HUES48 (cell line): ENCODE results near the gene SPIB.

Experiments used
- H3K27ac ChIP-seq: one replicate; pipeline ENCODE4 v1.7.0; 2013; ENCODE audit warnings: low read depth, low read length, inconsistent platforms
- H3K27me3 ChIP-seq: 2 replicates; pipeline ENCODE4 v1.6.1; 2013; ENCODE audit warnings: mild to moderate bottlenecking, low read length; ENCODE audit not compliant: control insufficient read depth, insufficient read depth
- H3K36me3 ChIP-seq: 2 replicates; pipeline ENCODE4 v1.6.1; 2013; ENCODE audit warnings: low read length; ENCODE audit not compliant: control insufficient read depth, insufficient read depth
- H3K4me1 ChIP-seq: 2 replicates; pipeline ENCODE4 v1.6.1; 2013; ENCODE audit warnings: mild to moderate bottlenecking, low read length; ENCODE audit not compliant: control insufficient read depth, insufficient read depth
- H3K4me3 ChIP-seq: 2 replicates; pipeline ENCODE4 v1.5.1; 2013; ENCODE audit warnings: mild to moderate bottlenecking, low read depth, low read length
- H3K9ac ChIP-seq: 2 replicates; pipeline ENCODE4 v1.6.1; 2013; ENCODE audit warnings: mild to moderate bottlenecking, low read depth, low read length, moderate library complexity
- H3K9me3 ChIP-seq: 2 replicates; pipeline ENCODE4 v1.6.1; 2013; ENCODE audit warnings: low read length; ENCODE audit not compliant: control insufficient read depth, insufficient read depth

SPIB gene

DNA sequence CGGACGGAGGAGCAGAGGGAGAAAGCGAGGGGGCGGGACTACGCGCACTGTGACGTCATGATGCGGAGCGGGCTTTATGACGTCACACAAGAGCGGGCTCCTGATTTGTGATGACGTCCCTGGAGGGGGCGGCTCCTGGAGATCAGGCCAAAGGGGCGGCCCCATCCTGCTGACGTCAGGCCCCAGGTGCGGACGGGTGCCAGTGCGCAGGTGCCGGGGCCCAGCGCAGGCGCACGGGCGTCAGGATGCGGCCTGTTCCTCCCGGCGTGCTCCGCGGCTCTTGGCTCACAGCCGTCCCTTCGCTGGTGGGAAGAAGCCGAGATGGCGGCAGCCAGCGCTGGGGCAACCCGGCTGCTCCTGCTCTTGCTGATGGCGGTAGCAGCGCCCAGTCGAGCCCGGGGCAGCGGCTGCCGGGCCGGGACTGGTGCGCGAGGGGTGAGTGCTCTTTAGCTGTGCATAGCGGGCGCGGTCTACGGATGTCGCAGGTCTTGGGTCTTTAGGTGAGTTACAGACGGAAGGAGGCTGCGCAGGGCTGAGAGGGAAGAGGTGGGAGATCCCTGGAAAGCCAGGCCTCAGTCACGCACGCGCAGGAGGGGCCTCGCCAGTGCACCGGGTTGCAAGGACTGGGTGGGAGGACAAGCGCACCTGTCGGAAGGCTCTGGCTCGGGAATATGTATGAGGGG, 57.6 kb downstream of the SPIB start, which contains the start of the genes EMC10 and GARIN5A:
TSS of gene EMC10 (plus strand) at position 284 of the 683 bp plus-strand sequence. CDS start at position 322, 38 bp downstream.
TSS of gene GARIN5A (minus strand) at position 625 of the 683 bp plus-strand sequence. CDS start at position 165, 460 bp downstream.
- Histone ChIP-seq H3K9ac (peak within 1 kb of the TSS; percentile 88), H3K27ac (peak within 1 kb of the TSS; percentile 96), H3K36me3 (peaks cover 30% of the 10 kb centered on the region), H3K27me3 (no peaks in the 10 kb centered on the region), H3K4me1 (no peaks in the 10 kb centered on the region), H3K4me3 (peak within 1 kb of the TSS; percentile 90), H3K9me3 (0 out of 2 replicates have a peak, but pooled peaks cover 5% of the 10 kb centered on the region)

DNA sequence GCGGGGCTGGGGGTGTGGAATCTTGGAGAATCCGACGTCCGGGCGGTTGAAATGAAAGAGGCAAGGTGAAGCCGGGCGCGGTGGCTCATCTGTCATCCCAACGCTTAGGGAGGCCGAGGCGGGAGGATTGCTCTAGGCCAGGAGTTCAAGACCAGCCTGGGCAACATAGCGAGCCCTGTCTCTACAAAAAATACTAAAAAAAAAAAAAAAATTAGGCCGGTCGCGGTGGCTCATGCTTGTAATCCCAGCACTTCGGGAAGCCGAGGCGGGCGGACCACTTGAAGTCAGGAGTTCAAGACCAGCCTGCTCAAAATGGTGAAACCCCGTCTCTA, 58.1 kb downstream of the SPIB start:
- Histone ChIP-seq H3K9ac (no peak overlapping the region), H3K27me3 (no peaks in the 10 kb centered on the region), H3K4me3 (peak overlapping the region; percentile 90), H3K27ac (peak overlapping the region; percentile 96), H3K9me3 (0 out of 2 replicates have a peak, but pooled peaks cover 5% of the 10 kb centered on the region), H3K36me3 (peaks cover 35% of the 10 kb centered on the region), H3K4me1 (no peaks in the 10 kb centered on the region)

DNA sequence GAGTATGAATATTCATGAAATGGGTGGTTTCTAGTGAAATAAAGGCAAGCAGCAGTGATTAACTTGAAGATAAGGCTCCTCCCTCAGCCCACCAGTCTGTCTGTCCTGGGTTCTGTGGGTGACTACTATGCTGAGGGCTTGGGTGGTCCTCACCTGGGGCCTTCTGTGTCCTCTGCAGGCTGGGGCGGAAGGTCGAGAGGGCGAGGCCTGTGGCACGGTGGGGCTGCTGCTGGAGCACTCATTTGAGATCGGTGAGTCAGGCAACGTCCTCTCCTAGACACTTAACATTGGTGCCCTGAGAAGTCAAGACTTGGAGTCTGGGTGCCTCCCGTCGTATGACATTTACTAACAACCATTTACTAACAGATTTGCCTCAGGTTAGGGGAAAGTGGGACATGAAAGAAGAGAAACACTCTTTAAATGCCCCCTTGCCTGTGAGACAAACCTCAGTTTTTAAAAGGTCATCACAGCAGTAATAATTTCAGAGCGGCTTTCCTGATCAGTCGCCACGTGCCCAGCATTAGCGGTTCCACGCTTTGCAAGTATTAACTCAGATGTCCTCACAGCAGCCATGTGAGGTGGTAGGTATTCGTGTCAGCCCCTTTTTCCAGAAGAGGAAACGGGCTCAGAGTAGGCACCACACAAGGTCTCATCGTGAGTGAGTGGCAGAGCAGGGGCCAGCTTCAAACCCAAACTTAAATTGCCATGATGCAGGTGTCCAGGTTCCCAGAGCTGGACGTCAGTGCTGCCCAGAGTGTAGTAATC, 59.2 kb downstream of the SPIB start:
- Histone ChIP-seq H3K36me3 (peaks cover 37% of the 10 kb centered on the region), H3K9ac (no peak overlapping the region), H3K4me3 (peak overlapping the region; percentile 90; the same call in 1 of the 2 replicates), H3K27me3 (no peaks in the 10 kb centered on the region), H3K27ac (no peak overlapping the region), H3K9me3 (0 out of 2 replicates have a peak, but pooled peaks cover 5% of the 10 kb centered on the region), H3K4me1 (no peaks in the 10 kb centered on the region)

DNA sequence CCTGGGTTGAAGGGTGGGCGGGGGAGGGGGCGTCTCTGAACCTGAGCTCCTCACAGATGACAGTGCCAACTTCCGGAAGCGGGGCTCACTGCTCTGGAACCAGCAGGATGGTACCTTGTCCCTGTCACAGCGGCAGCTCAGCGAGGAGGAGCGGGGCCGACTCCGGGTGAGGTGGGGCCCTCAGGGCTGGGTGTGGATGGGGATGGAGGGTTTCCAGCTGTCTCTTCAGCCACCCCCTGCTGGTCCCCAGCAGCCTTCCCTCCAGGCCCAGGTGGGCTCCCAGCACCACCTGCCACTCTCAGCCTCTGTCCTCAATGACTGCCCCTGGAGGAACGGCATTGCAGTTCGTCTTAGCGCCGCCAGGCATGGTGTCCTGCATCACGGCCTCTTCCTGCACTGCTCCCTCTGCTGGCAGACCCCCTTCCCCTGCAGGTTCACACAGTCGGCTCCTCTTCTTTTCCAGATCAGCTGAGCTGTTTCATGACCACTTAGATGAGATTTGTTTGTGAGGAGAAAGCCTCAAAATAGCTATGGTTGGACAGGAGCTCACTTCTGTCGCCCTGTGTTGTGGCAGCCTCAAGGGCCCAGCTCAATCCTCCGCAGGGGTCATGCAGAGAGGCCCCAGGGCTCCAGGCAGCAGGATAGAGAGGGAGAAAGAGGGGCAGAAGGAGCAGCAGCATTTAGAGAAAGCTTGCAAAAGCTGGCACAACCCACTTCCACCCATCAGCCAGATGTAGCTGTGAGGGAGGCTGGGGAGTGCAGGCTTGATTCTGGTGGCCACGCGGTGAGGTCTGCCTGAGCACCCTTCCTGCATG, 60.4 kb downstream of the SPIB start:
- no peaks in the 10 kb centered on the region for H3K27me3 ChIP-seq
- H3K9ac ChIP-seq, result no peak overlapping the region
- no peak overlapping the region for H3K4me3 ChIP-seq
- no peak overlapping the region for H3K27ac ChIP-seq
- peaks cover 42% of the 10 kb centered on the region for H3K36me3 ChIP-seq
- H3K9me3 ChIP-seq, result 0 out of 2 replicates have a peak, but pooled peaks cover 5% of the 10 kb centered on the region
- no peaks in the 10 kb centered on the region for H3K4me1 ChIP-seq

DNA sequence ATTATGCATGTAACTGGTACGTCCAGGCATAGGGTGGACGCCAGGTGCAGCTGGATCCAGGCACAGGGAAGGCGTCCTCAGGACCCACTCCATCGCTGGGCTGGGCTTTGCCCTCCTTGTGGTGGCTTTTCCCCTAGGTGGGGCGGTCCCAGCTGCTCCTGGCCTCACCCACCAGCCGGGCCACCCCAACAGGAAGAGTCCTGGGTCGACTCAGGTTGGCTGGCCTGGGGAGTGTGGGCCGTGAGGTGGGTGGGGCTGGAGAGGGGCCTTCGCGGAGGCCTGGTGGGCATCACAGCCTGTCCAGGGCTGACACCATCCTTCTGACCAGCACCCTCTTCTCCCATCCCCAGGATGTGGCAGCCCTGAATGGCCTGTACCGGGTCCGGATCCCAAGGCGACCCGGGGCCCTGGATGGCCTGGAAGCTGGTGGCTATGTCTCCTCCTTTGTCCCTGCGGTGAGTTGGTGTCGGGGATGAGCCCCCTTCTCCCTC, 61.1 kb downstream of the SPIB start:
- Histone ChIP-seq H3K4me3 (no peak overlapping the region), H3K9me3 (0 out of 2 replicates have a peak, but pooled peaks cover 5% of the 10 kb centered on the region), H3K27me3 (no peaks in the 10 kb centered on the region), H3K9ac (no peak overlapping the region), H3K4me1 (no peaks in the 10 kb centered on the region), H3K36me3 (peaks cover 42% of the 10 kb centered on the region), H3K27ac (no peak overlapping the region)

DNA sequence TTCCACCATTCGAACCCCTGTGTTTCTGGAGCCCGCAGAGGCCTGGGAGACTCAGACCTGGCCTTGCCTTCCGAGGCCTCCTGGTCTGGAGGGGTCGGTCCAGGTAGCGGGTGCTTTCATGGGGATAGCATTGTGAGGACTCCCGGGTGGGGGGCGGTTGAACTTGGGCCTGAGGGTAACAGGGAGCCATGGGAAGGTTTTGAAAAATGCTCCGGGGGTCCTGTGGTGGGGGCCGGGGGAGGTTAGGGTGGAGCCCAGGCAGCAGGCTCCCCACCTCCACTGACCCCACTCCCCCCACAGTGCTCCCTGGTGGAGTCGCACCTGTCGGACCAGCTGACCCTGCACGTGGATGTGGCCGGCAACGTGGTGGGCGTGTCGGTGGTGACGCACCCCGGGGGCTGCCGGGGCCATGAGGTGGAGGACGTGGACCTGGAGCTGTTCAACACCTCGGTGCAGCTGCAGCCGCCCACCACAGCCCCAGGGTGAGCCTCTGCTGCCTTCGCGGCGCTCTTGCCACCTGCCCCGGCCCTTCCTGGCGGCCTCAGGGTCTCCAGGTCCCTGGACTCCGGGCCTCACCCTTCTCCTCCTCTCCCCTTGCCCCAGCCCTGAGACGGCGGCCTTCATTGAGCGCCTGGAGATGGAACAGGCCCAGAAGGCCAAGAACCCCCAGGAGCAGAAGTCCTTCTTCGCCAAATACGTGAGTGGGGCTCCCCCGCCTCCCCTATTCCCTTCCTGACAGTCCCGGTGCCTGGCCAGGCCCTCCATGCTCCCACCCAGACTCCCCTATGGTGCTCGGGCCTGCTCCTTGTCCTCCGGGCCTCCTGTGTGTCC, 61.8 kb downstream of the SPIB start:
- no peak overlapping the region for H3K4me3 ChIP-seq
- H3K36me3 ChIP-seq, result peaks cover 42% of the 10 kb centered on the region
- H3K4me1 ChIP-seq, result no peaks in the 10 kb centered on the region

More for the DNA sequence above, 61.8 kb downstream of the SPIB start:
- Histone ChIP-seq H3K9me3 (peaks cover 6% of the 10 kb centered on the region; the same call in 1 of the 2 replicates), H3K9ac (no peak overlapping the region), H3K27me3 (no peaks in the 10 kb centered on the region), H3K27ac (no peak overlapping the region)
